ENCODE data around the gene USP27X.

USP27X gene

DNA sequence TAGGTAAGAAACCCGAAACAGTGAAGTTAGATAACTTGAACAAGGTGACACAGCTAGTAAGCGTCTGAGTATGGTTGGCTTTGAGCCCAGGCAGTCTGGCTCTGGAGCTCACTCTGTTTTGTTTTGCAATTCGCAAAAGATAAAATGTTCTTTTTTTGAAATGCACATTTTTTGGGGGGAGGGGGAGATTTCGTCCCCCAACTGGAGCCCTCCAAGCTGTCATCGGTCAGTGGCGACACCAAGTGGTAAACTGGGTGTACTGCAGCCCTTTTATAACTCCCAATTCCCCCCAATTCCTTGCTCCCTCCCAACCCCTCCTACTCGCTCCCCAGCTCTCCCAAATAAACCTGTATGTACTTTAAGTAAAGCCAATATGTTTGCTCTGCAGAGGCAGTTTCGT, 40.3 kb downstream of the USP27X start:
- ATAC-seq (ENCODE audit: insufficient read depth, low read depth) = no peak
- Histone ChIP-seq H4K20me1 (ENCODE audit: insufficient read depth, low read length) (no peaks in the 10 kb centered on the region), H3K79me2 (ENCODE audit: insufficient read depth, low read length) (no peaks in the 10 kb centered on the region), H3K27ac (ENCODE audit: low read length) (no peak overlapping the region), H3K27me3 (ENCODE audit: insufficient read depth, low read length, poor library complexity) (no peaks in the 10 kb centered on the region), H2AFZ (ENCODE audit: low read depth, low read length) (no peak overlapping the region), H3K36me3 (ENCODE audit: insufficient read depth, low read length) (no peaks in the 10 kb centered on the region), H3K4me1 (ENCODE audit: insufficient read depth, low read length) (no peaks in the 10 kb centered on the region), H3K4me2 (ENCODE audit: insufficient read depth, low read length) (no peak overlapping the region), H3K4me3 (ENCODE audit: low read depth in 1 of 2, low read length in 2 of 2) (no peak overlapping the region), H3K9me3 (ENCODE audit: insufficient read depth, low read length, severe bottlenecking) (no peaks in the 10 kb centered on the region), H3K9ac (ENCODE audit: low read depth, low read length) (no peak overlapping the region)
- no peak for TF ChIP-seq EZH2 (IDR thresholded peaks at IDR 0.05; ENCODE audit: borderline replicate concordance, low read depth, low read length, severe bottlenecking)
- peak; percentile 76 for TF ChIP-seq CTCF (IDR thresholded peaks at IDR 0.05; ENCODE audit: borderline replicate concordance, extremely low read depth, low read length, poor library complexity, severe bottlenecking)
- peak; percentile 8 for DNase-seq

- DNase-seq (no peak), ATAC-seq (ENCODE audit: insufficient read depth, low read depth) (no peak)
- Histone ChIP-seq H4K20me1 (ENCODE audit: insufficient read depth, low read length) (no peaks in the 10 kb centered on the region), H2AFZ (ENCODE audit: low read depth, low read length) (no peak overlapping the region), H3K4me1 (ENCODE audit: insufficient read depth, low read length) (no peaks in the 10 kb centered on the region), H3K36me3 (ENCODE audit: insufficient read depth, low read length) (no peaks in the 10 kb centered on the region), H3K9me3 (ENCODE audit: insufficient read depth, low read length, severe bottlenecking) (no peaks in the 10 kb centered on the region), H3K9ac (ENCODE audit: low read depth, low read length) (no peak overlapping the region), H3K27ac (ENCODE audit: low read length) (no peak overlapping the region), H3K79me2 (ENCODE audit: insufficient read depth, low read length) (no peaks in the 10 kb centered on the region), H3K4me3 (ENCODE audit: low read depth in 1 of 2, low read length in 2 of 2) (no peak overlapping the region), H3K4me2 (ENCODE audit: insufficient read depth, low read length) (no peak overlapping the region), H3K27me3 (ENCODE audit: insufficient read depth, low read length, poor library complexity) (no peaks in the 10 kb centered on the region)
- TF ChIP-seq CTCF (IDR thresholded peaks at IDR 0.05; ENCODE audit: borderline replicate concordance, extremely low read depth, low read length, poor library complexity, severe bottlenecking) = no peak
- no peak for TF ChIP-seq EZH2 (IDR thresholded peaks at IDR 0.05; ENCODE audit: borderline replicate concordance, low read depth, low read length, severe bottlenecking)
Measured at GRCh38 chrX:49921109-49921508, 41.8 kb downstream of the USP27X start.

DNA sequence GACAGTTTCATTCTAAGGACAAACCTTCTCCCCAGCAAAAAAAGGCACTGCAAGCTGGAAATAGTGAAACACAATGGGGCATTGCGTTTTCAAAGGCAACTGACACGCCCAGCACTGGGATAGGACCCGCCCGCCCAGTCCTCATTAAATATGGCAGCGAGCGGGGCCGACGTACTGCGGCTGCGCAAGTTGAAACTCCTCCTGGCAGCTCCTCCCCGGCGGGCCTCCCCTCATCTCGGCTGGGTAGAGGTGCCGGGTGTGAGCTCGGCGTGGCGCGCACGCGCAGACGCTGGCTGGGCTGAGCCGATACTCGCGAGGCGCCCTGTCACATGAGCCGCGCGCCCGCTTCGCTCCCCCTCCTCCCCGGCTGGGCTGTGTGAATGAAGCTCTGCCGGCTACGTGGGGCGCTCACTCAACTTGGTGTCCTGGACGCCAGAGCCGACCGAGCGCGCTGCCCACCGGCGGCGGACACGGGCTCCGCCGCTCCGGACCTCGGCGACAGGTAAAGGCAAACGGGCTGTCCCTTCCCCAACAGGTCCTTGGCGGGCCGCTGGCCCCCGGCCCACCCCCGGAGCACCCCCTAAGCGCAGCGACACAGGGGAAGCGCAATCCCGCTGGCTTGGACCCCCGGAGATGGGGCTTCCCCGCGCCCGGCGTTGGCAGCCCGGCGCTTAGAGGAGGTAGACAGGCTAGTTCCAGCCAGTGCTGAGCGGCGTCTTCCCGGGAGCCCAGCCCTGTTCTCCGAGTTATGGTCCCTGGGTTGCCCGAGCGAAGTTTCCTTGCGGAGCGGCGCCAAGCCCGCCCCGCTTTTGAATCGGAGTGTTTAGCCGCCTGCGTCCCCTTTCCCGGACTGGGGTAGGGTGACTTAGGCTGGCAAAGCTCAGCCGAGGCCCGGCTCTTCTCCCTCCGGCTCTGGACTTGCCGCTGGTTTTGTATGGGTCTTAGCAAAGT, 43.3 kb downstream of the USP27X start, which contains the start of gene CLCN5:
Gene CLCN5, plus strand, starts transcription at position 306 of the 951 bp plus-strand sequence. CDS start 2,703 bp downstream, outside the sequence.
- no peaks in the 10 kb centered on the region for H3K36me3 ChIP-seq (ENCODE audit: insufficient read depth, low read length)
- no peak within 1 kb of the TSS for H3K27ac ChIP-seq (ENCODE audit: low read length)
- no peak within 1 kb of the TSS for H3K9ac ChIP-seq (ENCODE audit: low read depth, low read length)
- DNase-seq (no peak), ATAC-seq (ENCODE audit: insufficient read depth, low read depth) (no peak)
- no peaks in the 10 kb centered on the region for H3K4me1 ChIP-seq (ENCODE audit: insufficient read depth, low read length)
- TF ChIP-seq EZH2 (IDR thresholded peaks at IDR 0.05; ENCODE audit: borderline replicate concordance, low read depth, low read length, severe bottlenecking) = no peak
- no peak for TF ChIP-seq CTCF (IDR thresholded peaks at IDR 0.05; ENCODE audit: borderline replicate concordance, extremely low read depth, low read length, poor library complexity, severe bottlenecking)
- no peak within 1 kb of the TSS for H3K4me3 ChIP-seq (ENCODE audit: low read depth in 1 of 2, low read length in 2 of 2)
- no peaks in the 10 kb centered on the region for H4K20me1 ChIP-seq (ENCODE audit: insufficient read depth, low read length)
- H2AFZ ChIP-seq (ENCODE audit: low read depth, low read length) = no peak within 1 kb of the TSS
- no peaks in the 10 kb centered on the region for H3K79me2 ChIP-seq (ENCODE audit: insufficient read depth, low read length)
- no peak within 1 kb of the TSS for H3K4me2 ChIP-seq (ENCODE audit: insufficient read depth, low read length)
- H3K27me3 ChIP-seq (ENCODE audit: insufficient read depth, low read length, poor library complexity) = no peaks in the 10 kb centered on the region
- H3K9me3 ChIP-seq (ENCODE audit: insufficient read depth, low read length, severe bottlenecking) = no peaks in the 10 kb centered on the region

Measured in DND-41 (cell line).